Limb (tissue), 2 donors: Measurements from ENCODE around the gene TAB2.
"Not testable (repeated sequence)": the region's sequence is repeated elsewhere in the genome, so short reads cannot be mapped to it uniquely, and the experiment has no call there.

ENCODE experiments used
- DNase-seq, 2 donors: peaks; one replicate each; pipeline ENCODE4 v3.0.0-alpha.2; 2016; ENCODE audit errors: extremely low spot score in 2 of 2

Gene TAB2

GRCh38 chr6:149333266-149333620 is 15.7 kb downstream of the TAB2 start:
- no peak for DNase-seq

- no peak for DNase-seq
These were observed 16.7 kb downstream of the TAB2 start for GRCh38 chr6:149334201-149334600.

GRCh38 chr6:149334682-149335160 is 17.2 kb downstream of the TAB2 start:
- no peak for DNase-seq

DNA sequence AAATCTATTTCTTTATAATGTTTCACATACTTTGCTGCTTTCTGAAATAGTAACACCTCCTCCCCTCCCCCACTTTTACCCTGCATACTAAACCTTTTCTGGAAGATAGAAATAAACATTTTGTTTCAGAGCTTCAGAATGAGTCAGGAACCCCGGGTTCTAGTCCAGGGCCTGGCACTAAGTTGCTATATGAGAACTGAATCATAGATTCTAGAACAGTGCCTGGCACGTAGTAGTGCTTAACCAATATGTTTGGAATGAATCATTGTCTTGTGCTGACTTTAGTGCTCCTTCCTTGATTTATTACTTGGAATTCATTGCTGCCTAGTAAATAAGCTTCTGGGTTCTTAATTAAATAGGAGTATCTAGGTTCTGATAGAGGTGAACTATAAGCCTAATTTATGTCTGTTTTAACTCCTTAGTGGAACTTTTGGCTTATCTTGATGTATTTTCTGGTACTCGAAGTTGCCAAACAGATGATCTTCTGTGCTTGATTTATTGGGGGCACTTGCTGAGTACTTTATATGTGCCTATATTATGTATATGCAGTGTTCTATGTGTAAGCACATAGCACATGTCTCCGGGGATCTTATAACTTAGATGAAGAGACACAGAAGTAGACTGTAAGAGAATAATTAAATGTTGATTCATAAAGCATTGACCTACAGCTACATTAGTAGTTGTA is 18.6 kb downstream of the TAB2 start:
- no peak for DNase-seq

DNA sequence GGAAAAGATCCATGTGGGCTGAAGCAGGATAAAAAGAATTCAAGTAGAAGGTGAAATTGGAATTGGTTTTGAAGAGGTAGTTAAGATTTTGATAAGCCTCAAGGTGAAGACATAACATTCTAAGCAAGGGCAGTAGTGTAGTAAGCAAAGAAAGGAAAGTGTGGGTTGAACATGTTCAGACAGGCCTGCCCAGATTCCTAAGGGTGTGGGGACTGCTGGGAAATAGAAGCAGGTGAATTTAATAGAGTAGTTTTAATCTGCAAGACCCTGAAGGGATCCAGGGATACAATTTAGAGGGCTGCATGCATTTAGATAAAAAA is 19.1 kb downstream of the TAB2 start:
- no peak for DNase-seq

DNA sequence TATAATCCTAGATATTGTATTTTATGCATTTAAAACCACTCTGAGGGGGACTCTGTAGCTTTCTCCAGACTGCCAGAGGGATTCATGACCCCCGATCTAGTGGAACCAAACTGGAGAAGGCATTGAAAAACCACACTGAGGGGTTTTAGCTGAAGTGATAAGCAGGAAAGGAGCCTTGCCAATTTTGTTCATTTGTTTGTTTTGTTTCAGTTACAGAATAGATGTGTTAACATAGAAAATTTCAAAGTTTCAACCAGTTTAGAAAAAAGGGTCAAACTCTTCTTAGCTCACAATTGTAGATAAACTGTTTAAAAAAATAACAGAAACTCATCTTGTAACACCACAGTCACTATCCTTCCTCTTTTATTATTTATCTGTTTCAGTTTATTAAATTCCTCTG is 19.8 kb downstream of the TAB2 start:
- DNase-seq = no peak

DNA sequence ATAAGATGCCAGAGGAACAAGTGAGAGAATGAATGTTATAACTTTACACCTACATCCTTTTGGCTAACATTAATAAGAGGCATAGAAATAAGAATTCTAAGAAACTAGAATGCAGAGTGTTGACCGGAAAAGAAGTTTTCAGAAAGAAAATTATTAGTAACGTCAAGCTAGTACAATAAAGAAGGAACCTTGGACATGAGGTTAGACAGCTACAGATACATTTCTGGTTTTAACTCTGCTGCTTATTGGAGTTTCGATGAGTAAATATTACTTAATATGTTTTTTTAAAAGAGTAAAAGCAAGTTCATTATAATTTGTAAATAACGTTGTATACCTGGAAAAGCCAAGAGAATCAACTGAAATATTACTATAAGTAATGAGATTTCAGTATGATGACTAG is 22.7 kb downstream of the TAB2 start:
- no peak for DNase-seq

GRCh38 chr6:149342525-149342924 is 25.0 kb downstream of the TAB2 start:
- no peak for DNase-seq

- no peak for DNase-seq
These were observed 26.0 kb downstream of the TAB2 start for GRCh38 chr6:149343501-149343900.

- DNase-seq = no peak
These were observed 28.6 kb downstream of the TAB2 start for GRCh38 chr6:149346078-149346477.

GRCh38 chr6:149347067-149347466 is 29.6 kb downstream of the TAB2 start:
- no peak for DNase-seq

DNA sequence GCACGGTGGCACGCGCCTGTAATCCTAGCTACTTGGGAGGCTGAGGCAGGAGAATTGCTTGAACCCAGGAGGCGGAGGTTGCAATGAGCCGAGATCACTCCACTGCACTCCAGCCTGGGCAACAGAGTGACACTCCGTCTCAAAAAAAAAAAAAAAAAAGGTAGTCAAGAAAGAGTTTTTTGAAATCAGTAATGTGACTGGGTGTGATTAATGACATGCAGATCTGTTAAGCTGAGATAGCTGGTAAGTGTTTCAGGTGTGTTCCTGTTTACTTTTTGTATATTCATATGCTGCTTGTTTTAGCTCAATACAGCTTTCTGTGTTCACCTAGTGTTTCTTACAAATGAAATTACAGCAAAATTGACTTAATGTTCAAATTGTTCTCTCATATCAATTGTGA is 31.8 kb downstream of the TAB2 start:
- not testable (repeated sequence) for DNase-seq

DNA sequence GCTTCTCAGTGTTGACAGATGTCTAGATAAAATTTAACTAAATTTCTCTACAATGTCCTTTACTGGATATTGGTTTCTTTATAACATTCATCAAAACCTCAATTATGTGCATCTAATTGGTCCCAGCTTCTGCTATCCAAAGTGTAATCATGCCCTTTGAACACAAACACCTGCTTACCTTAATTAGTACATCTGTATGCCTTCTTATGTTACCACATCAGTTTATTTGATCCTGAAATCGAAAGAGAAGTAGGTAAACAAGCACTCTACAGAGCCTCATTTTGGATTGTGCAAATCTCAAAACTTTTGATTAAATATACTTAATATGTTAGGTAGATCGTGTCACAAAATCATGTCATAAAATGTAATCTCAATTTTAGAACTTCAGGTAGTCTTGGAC is 36.5 kb downstream of the TAB2 start:
- DNase-seq = no peak

DNA sequence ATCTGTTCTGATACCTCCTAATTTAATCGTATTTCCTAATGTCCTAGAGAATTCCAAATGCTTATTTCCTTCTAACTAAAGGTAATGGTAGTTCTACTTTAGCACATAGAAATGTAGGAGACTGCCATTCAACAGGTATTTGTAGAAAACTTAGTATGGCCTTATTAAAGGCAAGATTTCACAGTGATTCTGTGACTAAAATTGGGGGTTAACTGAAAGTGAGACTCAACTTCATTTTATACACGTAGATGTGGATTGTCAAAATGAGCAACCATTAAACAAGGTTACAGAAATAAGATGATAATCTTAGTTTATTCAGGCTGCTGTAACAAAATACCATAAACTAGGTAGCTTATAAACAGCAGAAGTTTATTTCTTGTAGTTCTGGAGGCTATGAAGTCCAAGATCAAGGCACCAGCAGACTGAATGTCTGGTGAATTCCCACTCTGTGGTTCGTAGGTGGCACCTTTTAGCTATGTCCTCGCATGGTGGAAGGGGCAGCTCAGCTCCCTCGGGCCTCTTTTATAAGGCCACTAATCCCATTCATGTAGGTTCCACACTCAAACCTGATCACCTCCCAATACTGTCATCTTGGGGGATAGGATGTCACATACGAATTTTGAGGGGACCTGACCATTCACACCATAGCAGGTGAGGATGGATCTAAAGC is 38.7 kb downstream of the TAB2 start:
- no peak for DNase-seq

DNA sequence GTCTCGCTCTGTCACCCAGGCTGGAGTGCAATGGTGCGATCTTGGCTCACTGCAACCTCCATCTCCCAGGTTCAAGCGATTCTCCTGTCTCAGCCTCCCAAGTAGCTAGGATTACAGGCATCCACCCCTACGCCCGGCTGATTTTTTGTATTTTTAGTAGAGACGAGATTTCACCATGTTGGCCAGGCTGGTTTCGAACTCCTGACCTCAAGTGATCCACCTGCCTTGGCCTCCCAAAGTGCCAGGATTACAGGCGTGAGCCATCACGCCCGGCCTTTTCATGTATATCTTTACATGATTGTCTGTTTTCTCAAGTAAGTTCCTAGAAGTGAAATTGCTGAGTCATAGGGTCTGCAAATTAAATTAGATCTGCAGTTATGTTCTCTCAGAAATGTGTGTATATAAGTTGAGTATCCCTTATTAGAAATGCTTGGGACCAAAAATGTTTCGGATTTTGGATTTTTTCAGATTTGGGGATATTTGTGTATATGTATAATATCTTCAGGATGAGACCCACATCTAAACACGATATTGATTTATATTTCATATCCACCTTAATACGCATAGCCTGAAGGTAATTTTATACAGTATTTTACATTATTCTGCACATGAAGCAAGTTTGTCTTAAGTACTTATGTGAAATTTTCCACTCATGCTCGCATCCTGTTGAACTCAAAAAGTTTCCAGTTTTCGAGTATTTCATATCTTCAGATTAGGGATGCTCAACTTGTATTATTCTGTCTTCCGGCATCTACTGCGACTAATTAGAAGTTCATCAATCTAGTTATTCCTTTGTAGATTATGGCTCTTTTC is 40.4 kb downstream of the TAB2 start:
- no peak for DNase-seq

DNA sequence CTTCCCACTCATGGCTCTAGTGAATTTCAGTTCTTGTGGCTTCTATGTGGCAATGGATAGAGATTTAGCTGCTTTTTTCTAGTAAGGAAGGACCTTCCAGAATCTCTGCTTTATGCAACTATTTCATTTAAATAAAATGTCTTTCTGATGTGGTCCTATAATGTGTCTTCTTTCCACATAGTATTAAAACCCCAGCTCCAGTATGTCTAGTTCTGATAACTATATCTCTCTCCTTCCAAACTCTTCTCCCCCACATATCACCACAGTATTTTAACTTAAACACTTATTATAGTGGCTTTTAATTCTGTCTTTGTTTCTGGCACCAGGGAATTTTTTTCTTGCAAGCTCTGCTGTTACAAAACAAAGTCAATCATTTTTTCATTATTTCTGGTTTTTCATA is 41.9 kb downstream of the TAB2 start:
- no peak for DNase-seq

DNA sequence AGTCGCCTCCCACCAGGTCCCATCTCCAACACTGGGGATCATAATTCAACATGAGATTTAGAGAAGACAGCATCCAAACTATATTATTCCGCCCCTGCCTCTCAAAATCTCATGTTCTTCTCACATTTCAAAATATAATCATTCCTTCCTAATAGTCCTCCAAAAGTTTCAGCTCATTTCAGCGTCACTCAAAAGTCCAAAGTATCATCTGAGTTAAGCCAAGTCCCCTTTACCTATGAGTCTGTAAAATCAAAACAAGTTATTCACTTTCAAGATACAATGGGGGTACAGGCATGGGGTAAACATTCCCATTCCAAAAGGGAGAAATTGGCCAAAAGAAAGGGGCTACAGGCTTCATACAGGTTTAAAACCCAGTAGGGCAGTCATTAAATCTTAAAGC is 43.0 kb downstream of the TAB2 start:
- no peak for DNase-seq

- DNase-seq = no peak
These were observed 44.8 kb downstream of the TAB2 start for GRCh38 chr6:149362289-149362688.

- no peak for DNase-seq
These were observed 45.6 kb downstream of the TAB2 start for GRCh38 chr6:149363154-149363553.

DNA sequence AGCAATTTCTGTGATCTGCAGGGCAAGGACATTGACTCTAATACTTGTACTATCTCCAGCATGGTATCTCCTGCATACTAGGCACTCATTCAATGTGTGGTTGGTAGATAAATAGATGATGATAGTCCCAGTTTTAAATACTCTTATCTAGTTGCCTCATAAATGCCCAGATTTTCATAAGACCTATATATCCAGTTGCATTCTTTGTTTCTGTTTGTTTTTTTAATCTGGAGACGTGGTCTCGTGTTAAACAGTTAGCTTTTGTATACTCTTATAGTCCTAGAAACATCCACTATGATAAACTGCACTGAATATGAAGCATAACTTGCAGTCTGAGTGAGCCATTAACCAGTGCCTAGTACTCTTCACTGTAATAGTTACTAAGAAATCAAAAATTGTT is 47.0 kb downstream of the TAB2 start:
- no peak for DNase-seq

- no peak for DNase-seq
These were observed 47.7 kb downstream of the TAB2 start for GRCh38 chr6:149365197-149365596.

DNA sequence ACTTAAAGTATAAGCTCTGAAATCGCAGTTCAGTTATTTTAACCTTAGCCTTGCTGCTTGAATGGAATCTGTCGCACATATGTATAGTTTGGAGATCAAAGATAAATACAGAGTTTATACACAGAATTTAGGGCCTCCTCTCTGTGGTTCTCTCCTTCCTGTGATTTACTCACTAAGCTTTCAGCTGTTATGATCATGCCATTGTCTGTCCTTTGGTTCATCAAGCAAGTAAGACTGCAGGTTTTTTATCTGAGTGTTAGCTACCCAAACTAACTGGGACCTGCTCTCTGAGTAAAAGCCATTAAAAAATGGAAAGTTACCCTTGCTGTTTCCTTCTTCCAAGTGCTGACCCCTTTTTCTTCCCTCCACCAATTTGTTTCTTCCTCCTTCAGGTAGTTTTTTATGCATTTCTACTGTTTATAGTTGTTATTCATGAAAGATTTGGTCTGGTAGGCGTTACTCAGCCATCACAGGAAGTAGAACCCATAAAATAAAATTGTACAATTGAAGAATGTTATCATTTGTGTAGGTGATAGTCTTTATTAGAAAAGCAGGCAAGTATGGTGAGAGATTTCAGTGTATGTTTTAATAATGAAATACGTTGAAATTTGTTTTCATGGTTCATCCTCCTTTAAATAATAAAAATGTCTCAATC is 48.9 kb downstream of the TAB2 start:
- DNase-seq = no peak
